ENCODE data around the gene STAP1.
"Not testable (repeated sequence)": the region's sequence is repeated elsewhere in the genome, so short reads cannot be mapped to it uniquely, and the experiment has no call there.

STAP1 gene

GRCh38 chr4:67522851-67523671, 35.5 kb upstream of the STAP1 start:
- TF ChIP-seq ZNF565 (CRISPR knock-in tag; conservative IDR thresholded peaks at IDR 0.05; ENCODE audit: low read depth) (no peak), TOX (CRISPR knock-in tag; IDR thresholded peaks at IDR 0.05; ENCODE audit: borderline replicate concordance) (no peak), ZFP3 (CRISPR knock-in tag; IDR thresholded peaks at IDR 0.05) (no peak), SNAI2 (CRISPR knock-in tag; IDR thresholded peaks at IDR 0.05) (no peak), POU6F1 (CRISPR knock-in tag; IDR thresholded peaks at IDR 0.05; ENCODE audit: borderline replicate concordance, low read depth) (no peak), GLIS3 (CRISPR knock-in tag; IDR thresholded peaks at IDR 0.05) (no peak), CSDC2 (CRISPR knock-in tag; IDR thresholded peaks at IDR 0.05) (no peak), ESRRG (CRISPR knock-in tag; IDR thresholded peaks at IDR 0.05) (no peak), RARB (CRISPR knock-in tag; IDR thresholded peaks at IDR 0.05) (no peak), ISL1 (CRISPR knock-in tag; IDR thresholded peaks at IDR 0.05) (no peak), ZNF8 (CRISPR knock-in tag; IDR thresholded peaks at IDR 0.05) (no peak), BACH2 (CRISPR knock-in tag; IDR thresholded peaks at IDR 0.05; ENCODE audit: borderline replicate concordance) (no peak), ZNF70 (CRISPR knock-in tag; IDR thresholded peaks at IDR 0.05) (no peak), TSHZ2 (CRISPR knock-in tag; IDR thresholded peaks at IDR 0.05) (no peak)
- TF ChIP-seq, protein P1, sequence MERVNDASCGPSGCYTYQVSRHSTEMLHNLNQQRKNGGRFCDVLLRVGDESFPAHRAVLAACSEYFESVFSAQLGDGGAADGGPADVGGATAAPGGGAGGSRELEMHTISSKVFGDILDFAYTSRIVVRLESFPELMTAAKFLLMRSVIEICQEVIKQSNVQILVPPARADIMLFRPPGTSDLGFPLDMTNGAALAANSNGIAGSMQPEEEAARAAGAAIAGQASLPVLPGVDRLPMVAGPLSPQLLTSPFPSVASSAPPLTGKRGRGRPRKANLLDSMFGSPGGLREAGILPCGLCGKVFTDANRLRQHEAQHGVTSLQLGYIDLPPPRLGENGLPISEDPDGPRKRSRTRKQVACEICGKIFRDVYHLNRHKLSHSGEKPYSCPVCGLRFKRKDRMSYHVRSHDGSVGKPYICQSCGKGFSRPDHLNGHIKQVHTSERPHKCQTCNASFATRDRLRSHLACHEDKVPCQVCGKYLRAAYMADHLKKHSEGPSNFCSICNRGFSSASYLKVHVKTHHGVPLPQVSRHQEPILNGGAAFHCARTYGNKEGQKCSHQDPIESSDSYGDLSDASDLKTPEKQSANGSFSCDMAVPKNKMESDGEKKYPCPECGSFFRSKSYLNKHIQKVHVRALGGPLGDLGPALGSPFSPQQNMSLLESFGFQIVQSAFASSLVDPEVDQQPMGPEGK (CRISPR knock-in tag; IDR thresholded peaks at IDR 0.05; ENCODE audit: borderline replicate concordance) = no peak
- ATAC-seq = no peak

GRCh38 chr4:67524140-67524539, 34.4 kb upstream of the STAP1 start:
- ATAC-seq = not testable (repeated sequence)

DNA sequence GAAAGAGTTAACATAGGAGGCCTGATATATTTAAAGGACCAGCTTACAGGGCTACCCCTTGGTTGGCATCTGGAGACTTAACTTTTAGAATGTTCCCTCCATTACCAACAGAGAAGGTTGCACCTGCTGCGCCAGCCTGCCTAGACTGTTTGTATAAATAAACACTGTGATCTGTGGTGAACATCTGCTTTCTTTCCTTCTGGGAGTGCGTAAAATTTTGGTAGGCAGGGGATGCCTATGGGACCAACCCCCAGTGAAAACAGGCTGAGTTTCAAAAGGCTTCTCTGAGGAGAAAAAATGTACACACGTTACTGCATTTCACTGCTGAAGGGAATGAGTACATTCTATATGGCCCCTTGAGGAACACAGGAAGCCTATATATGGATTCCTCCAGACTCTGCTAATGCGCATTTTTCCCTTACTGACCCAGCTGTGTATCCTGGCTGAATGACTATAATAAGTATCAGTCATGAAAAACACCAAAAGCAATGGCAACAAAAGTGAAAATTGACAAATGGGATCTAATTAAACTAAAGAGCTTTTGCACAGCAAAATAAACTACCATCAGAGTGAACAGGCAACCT, 27.1 kb upstream of the STAP1 start:
- TF ChIP-seq PPARA (CRISPR knock-in tag; IDR thresholded peaks at IDR 0.05; ENCODE audit: borderline replicate concordance) = no peak
- no peak for TF ChIP-seq BACH2 (CRISPR knock-in tag; IDR thresholded peaks at IDR 0.05; ENCODE audit: borderline replicate concordance)
- no peak for TF ChIP-seq OSR1 (CRISPR knock-in tag; IDR thresholded peaks at IDR 0.05)
- TF ChIP-seq TSHZ2 (CRISPR knock-in tag; IDR thresholded peaks at IDR 0.05) = no peak
- TF ChIP-seq ZNF8 (CRISPR knock-in tag; IDR thresholded peaks at IDR 0.05) = no peak
- TF ChIP-seq ARNTL (CRISPR knock-in tag; IDR thresholded peaks at IDR 0.05; ENCODE audit: borderline replicate concordance, low read depth) = no peak
- TF ChIP-seq ZNF70 (CRISPR knock-in tag; IDR thresholded peaks at IDR 0.05) = no peak
- no peak for TF ChIP-seq ZFP30 (CRISPR knock-in tag; IDR thresholded peaks at IDR 0.05)
- TF ChIP-seq TOX (CRISPR knock-in tag; IDR thresholded peaks at IDR 0.05; ENCODE audit: borderline replicate concordance) = no peak
- TF ChIP-seq ESRRG (CRISPR knock-in tag; IDR thresholded peaks at IDR 0.05) = no peak
- TF ChIP-seq CSDC2 (CRISPR knock-in tag; IDR thresholded peaks at IDR 0.05) = no peak
- no peak for TF ChIP-seq SNAI2 (CRISPR knock-in tag; IDR thresholded peaks at IDR 0.05)
- ATAC-seq = no peak

GRCh38 chr4:67532397-67532796, 26.1 kb upstream of the STAP1 start:
- not testable (repeated sequence) for ATAC-seq

Measured in SK-N-SH treated with all-trans-retinoic acid at 6 μM for 48 hours (cell line).